HG03442 (cell line): ENCODE measurements around the gene NBEAL2.
"Not testable (repeated sequence)": the region's sequence is repeated elsewhere in the genome, so short reads cannot be mapped to it uniquely, and the experiment has no call there.

ENCODE experiments used
- ATAC-seq: cut with Tn5 transposase; IDR thresholded peaks from one replicate; pipeline ENCODE4 v1.9.1; 2021; ENCODE audit warnings: mild to moderate bottlenecking, moderate library complexity; ENCODE audit not compliant: unreplicated experiment

NBEAL2 gene

GRCh38 chr3:46962990-46963389 lies 16.5 kb upstream of the NBEAL2 start:
- ATAC-seq = no peak

GRCh38 chr3:46964038-46964590 lies 15.4 kb upstream of the NBEAL2 start:
- ATAC-seq = not testable (repeated sequence)

GRCh38 chr3:46965151-46965550 lies 14.3 kb upstream of the NBEAL2 start:
- no peak for ATAC-seq

GRCh38 chr3:46966811-46967210 lies 12.7 kb upstream of the NBEAL2 start:
- no peak for ATAC-seq

- no peak for ATAC-seq
Measured at GRCh38 chr3:46968783-46969428, 10.6 kb upstream of the NBEAL2 start.

GRCh38 chr3:46970391-46971091 lies 8.9 kb upstream of the NBEAL2 start:
- ATAC-seq = no peak

GRCh38 chr3:46971151-46971550 lies 8.3 kb upstream of the NBEAL2 start:
- no peak for ATAC-seq

DNA sequence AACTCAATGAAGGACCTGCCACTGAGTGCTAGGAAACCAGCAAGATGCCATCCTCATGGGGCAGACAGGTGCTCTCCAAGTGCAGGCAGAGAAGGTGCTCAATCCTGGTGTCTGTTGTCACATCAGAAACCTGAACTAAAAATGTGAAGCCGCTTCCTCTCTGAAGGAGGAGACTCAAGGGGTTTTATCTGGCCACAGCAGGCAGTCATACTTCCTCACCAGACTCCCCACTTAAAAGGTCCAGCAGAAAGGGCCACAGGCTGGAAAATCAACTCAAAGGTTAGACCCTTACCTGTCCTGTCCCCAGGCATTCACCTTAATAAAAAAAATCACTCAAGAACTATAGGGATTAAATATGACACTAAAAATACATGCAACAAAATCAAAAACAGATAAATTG lies 7.7 kb upstream of the NBEAL2 start:
- ATAC-seq = no peak

DNA sequence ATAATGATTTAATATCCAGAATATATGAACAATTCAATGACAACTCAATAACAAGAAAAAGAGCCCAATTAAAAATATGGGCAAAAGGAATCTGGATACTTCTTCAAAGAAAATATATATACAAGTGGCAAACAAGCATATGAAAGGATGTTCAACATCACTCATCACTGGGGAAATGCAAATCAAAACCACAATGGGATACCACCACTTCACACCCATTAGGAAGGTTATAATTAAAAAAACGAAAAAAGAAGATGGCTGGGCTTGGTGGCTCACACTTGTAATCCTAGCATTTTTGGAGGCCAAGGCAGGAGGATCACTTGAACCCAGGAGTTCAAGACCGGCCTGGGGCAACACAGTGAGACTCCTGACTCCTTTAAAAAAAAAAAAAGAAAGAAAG lies 7.1 kb upstream of the NBEAL2 start:
- no peak for ATAC-seq

DNA sequence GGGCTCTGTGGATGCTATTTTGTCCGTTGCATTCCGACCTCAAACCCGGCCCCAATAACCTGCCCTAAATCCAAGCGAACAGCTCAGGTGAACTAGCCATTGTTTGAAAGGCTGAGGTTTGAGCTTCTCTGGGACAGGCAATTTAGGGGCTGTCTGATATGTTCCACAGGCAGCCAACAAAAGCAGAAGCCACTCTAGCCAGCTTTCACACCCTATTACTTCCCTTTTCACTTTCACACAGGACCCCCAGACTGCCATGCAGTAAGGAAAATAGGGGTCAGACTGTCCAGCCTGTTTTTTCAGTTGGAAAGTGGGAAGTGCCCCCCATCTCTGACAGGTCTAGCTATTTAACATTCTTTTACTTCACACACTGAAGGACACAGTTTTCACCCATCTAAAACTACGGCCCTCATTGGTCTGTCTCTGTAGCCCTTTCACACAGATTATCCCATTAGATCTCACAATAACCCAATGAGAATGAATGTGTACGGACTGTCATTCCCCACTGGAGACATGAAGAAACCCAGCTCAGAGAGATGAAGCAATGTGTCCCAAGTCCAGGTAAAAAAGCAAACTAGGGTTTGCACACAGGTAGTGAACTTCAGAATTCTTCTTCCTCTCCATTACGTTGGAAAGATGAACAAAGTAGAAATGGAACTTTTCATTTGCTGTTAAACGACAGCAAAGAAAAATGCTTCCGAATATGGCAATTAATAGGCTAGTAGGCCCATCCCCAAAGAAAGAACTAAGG lies 4.9 kb upstream of the NBEAL2 start:
- no peak for ATAC-seq

DNA sequence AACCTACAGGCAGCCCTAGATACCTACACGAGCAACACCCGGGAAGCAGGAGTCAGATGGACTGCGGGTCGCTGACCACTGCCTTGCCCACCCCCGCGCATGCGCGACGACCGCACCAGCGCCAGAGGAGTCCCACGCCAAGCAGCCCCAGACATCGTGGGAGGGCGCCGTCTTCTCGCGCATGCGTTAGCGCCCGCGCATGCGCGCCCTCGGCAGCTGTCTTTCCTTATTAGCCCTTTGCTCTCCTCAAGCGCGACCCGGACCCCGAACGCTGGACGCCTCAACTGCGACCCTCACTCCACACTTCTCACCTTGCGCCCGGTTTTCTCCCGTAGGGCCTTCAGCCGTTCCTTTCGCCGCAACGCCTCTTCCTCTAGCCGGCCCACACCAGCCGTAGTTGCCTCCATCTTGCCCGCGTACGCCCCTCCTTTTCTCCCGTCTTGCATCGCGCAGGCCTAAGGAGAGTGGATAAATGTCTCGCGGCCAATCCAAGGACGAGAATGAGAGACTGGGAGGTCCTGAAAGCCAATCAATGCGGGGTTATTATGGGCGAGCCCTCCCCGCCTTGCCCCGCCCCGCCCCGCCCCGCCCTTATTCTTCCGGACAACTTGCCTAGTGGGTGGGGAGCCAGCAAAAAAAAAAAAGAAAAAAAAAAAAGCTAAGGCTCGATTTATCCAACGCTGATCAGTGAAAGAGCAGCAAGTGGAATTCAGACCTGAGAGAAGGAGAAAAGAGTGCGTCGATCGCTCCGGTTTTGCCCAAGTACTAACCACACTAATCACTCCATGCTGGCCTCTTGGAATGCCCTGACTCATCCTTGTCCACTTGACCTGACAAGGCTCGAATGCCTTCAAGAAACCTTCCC lies 2.9 kb upstream of the NBEAL2 start, which contains the start of gene CCDC12:
TSS of gene CCDC12 (minus strand) at position 420 of the 865 bp plus-strand sequence. CDS start at position 407, 13 bp downstream.
- ATAC-seq = peak; percentile 55

DNA sequence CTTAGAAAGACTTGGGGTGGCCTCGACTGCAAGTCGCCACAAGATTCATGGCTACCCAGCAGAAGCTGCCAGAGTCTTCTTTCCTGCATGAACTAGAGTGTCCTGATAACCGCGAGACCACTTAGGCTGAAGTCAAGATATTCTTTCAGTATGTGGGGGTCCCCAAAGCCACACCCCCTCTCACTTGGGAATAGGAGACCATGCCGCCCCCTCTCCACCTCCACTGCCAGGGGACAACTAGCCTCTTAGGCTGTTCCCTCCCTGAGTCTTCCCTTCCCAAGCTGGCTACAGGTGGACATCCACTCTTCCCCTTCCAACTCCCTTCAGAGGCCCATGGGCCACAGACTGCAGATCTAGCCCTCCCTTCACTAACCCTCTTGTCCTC lies 1.7 kb upstream of the NBEAL2 start:
- ATAC-seq = no peak

- ATAC-seq = no peak
Measured at GRCh38 chr3:46978381-46978780, 1.1 kb upstream of the NBEAL2 start.

GRCh38 chr3:46979958-46980497 lies 562 bp downstream of the NBEAL2 start:
- ATAC-seq = peak; percentile 8

DNA sequence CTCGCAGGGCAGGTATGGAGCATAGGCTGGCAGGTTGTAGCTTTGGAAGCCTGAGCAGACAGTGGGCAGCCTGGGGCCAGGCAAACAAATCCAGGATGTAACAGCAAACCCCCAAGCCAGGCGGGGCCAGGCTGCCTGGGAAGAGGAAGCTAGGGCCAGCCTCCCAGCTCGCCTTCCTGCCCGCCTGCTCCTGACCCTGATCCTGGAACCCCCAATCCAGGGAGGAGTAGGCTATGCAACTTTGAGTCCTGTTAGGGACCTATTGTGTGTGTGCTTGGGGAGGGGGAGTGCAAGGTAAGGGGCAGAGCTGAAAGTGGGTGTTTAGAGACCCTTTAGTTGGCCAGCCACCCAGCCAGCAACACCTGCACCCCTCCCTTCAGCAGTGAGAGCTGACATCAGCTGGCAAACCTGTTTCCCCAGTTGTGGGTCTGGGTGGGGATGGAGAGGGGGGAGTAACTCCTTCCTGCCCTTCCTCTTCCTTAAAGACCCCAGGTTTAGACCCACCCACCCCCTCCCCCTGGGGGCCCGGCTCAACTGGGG lies 2.5 kb downstream of the NBEAL2 start:
- ATAC-seq = no peak

DNA sequence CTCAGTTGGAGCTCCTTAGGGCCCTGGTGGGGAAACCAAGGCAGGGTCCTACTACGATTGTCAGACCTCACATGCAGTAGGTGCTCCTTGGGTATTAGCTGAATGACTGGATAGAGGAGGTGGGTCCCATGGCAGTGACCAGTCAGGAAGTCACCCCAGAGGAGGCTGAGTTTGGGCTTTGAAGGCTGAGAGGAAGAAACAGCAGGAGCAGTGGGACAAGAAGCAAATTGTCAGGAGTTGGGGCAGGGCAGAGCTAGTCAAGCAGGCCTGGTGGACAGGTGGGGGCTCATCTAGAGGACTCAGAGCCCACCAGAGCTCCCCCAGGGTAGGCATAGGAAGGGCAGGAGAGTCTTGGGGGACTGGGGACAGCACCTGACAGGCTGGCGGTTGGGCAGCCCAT lies 3.1 kb downstream of the NBEAL2 start:
- no peak for ATAC-seq

- ATAC-seq = no peak
Measured at GRCh38 chr3:46984591-46985459, 5.4 kb downstream of the NBEAL2 start.

DNA sequence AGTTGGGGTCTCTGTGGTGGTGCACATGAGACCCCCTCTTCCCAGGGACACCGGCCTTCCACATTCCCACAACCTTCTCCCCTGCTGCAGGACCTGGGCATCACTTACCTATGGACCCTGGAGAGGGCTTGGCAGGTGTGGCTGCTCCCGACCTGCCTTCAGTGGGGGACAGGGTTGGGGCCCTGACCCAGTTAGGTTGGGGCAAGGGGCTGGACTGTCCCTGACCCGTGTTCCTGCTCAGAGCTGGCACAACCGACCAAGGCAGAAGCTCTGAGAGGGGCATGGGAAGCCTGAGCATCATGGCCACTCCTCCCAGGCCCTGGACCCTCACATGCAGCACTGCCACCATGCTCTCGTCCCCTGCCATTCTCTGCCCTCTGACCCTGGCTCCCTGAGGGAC lies 6.1 kb downstream of the NBEAL2 start:
- no peak for ATAC-seq

DNA sequence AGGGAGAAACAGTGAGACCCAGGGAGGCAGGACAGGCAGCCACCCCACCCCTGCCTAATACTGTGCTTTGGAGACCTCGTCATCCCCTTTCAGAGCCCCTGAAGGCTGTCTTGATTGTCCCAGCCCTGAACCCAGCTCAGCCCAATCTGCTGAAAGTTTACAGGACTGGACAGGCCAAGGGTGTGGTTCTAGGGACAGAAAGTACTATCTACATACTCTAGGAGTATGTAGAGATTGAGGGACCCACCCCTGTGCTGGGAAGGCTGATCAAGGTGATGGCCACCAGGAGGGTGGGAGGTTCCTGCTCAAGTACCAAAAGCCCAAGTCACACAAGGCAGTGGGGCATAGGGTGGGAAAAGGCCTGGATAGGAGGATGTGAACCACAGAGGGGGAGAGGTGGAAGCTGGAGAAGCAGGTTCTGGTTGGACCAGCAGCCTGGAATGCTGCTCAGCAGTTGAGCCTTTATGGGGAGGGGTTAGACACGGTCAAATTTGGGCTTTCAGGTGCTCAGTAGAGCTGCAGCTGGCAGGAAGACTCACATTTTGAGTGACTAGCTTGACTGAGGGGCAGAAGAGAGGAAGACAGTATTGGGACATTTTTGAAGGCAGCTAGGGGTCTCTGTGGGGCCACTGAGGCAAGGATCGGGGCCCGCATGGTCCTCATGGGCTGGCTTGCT lies 6.7 kb downstream of the NBEAL2 start:
- ATAC-seq = no peak
